Activated B cell treated with CpG ODN at 0.5 μM for 24 hours (primary cell): ENCODE results near the gene AMMECR1L. TPM values are rescaled to one million over a fixed set of nuclear protein-coding genes. Genes with fewer than 3 reads are reported as not detected.

Experiments
- ATAC-seq: fragments of 200-7000 bp; cut with Tn5 transposase; one replicate; pipeline ENCODE4 v1.10.0; 2021; ENCODE audit warnings: low read depth, mild to moderate bottlenecking, moderate library complexity
- CTCF ChIA-PET: fragments of 350-600 bp; sonication (Branson Sonifier 250); formaldehyde crosslinking; loops from one replicate; lab custom pipeline; 2021; ENCODE audit warnings: antibody characterized with exemption; lab: Charles Lee
- POLR2A ChIA-PET: fragments of 350-600 bp; sonication (Branson Sonifier 250); formaldehyde crosslinking; loops from one replicate; lab custom pipeline; 2021; ENCODE audit warnings: antibody characterized with exemption; lab: Charles Lee
- DNase-seq: peaks from one replicate; pipeline ENCODE4 v3.0.0; 2022
- H3K27ac Mint-ChIP-seq: one replicate; pipeline ENCODE4 v1.8.0; 2020; ENCODE audit warnings: mixed read lengths
- H3K27me3 Mint-ChIP-seq: one replicate; pipeline ENCODE4 v1.8.0; 2021; ENCODE audit warnings: mixed read lengths
- H3K36me3 Mint-ChIP-seq: one replicate; pipeline ENCODE4 v1.8.0; 2021; ENCODE audit warnings: low read depth, mixed read lengths
- H3K4me1 Mint-ChIP-seq: one replicate; pipeline ENCODE4 v1.8.0; 2021; ENCODE audit warnings: mixed read lengths
- H3K4me3 Mint-ChIP-seq: one replicate; pipeline ENCODE4 v1.8.0; 2020; ENCODE audit warnings: mild to moderate bottlenecking, mixed read lengths
- H3K9me3 Mint-ChIP-seq: one replicate; pipeline ENCODE4 v1.8.0; 2020; ENCODE audit warnings: mixed read lengths
- CTCF ChIP-seq: fragments of 200-600 bp; IDR thresholded peaks from one replicate; pipeline ENCODE4 v1.8.0; 2022; ENCODE audit warnings: antibody characterized with exemption, mild to moderate bottlenecking
- intact Hi-C: fragments of 100-400 bp; cut with micrococcal nuclease; formaldehyde crosslinking; loops from one replicate; pipeline ENCODE4 v1.15.1; 2024
- total RNA-seq: library from RNA; stranded (reverse); gene quantifications from 2 replicates; pipeline ENCODE4 v1.2.3, GENCODE V29; 2022

AMMECR1L gene
- total RNA-seq, 1 donor from 2014 or later = 14.9 TPM

DNA sequence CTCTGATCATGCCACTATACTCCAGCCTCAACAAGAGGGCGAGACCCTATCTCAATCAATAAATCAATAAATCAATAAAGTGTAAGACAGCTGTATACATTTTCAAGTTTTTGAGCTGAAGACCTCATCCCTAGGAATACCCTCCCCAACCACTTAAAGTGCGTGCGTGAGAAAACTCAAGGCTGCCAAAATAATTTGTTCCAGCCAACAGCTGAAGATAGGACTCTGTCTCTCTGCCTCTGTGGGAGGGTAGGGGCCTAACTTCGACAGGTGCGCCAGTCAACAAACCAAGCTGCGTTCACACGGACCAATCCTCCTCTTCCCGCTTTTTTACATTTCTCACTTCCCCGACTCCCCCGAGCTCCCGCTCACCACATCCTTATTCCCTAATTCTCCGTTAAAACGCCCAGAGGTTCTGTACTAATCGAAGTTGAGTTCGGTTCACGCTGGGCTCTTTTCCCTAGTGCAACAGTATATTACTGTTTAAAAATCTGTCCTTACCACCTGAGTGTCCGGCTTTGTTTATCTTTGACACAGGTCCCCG is 28.4 kb downstream of the AMMECR1L start:
- DNase-seq (no peak), ATAC-seq (no peak)
- Mint-ChIP-seq H3K27me3 (no peaks in the 10 kb centered on the region), H3K36me3 (peaks cover 21% of the 10 kb centered on the region), H3K4me3 (peak overlapping the region; percentile 88), H3K27ac (peak overlapping the region; percentile 64), H3K9me3 (no peaks in the 10 kb centered on the region), H3K4me1 (peaks cover 42% of the 10 kb centered on the region)
- TF ChIP-seq CTCF = no peak
- ChIA-PET POLR2A (interaction anchor here (0.5 to 1.7 kb wide), 9 partner anchors 9 to 266 kb away, joined by 3 to 8 read pairs (median 5); partner anchors contain the start of genes SFT2D3 and WDR33), CTCF (interaction anchor here (1.0 to 2.1 kb wide), 3 partner anchors 12 to 266 kb away, joined by 3 to 6 read pairs (median 3); partner anchors contain the start of gene WDR33)
- intact Hi-C loops = loop anchor here (1.0 to 10.0 kb wide), 4 partner anchors 60 to 563 kb away; partner anchors contain the start of gene ERCC3

DNA sequence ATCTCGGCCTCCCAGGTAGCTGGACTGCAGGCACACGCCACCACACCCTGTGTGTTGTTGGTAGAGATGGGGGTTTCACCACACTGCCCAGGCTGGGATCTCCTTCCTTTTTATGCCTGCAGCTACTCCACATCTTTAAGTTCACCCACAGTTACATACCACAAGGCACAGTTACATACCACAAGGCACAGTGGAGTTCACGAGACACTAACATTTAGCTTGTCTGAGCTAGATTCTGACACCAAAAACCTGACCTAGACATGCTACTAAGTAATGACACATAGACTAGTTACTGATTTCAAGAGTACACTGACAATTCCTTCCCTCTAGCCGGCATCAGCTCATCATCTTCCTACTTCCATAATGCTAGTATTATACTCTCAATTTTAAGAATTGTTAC is 32.1 kb downstream of the AMMECR1L start:
- Mint-ChIP-seq H3K4me3 (no peak overlapping the region), H3K27me3 (no peaks in the 10 kb centered on the region), H3K4me1 (peaks cover 34% of the 10 kb centered on the region), H3K27ac (no peak overlapping the region), H3K9me3 (no peaks in the 10 kb centered on the region), H3K36me3 (peaks cover 49% of the 10 kb centered on the region)
- no peak for TF ChIP-seq CTCF
- no peak for DNase-seq
- intact Hi-C loops = loop anchor here (10.0 kb wide), 2 partner anchors 259 to 559 kb away; partner anchors contain the start of gene ERCC3
- CTCF ChIA-PET = no interaction called here
- ATAC-seq = no peak
- POLR2A ChIA-PET = interaction anchor here (0.7 kb wide), 1 partner anchor 26 kb away, joined by 3 read pairs; no protein-coding TSS in a partner anchor

GRCh38 chr2:127852388-127852787 is 33.4 kb downstream of the AMMECR1L start:
- no peak for TF ChIP-seq CTCF
- ATAC-seq (no peak), DNase-seq (no peak)
- CTCF ChIA-PET = no interaction called here
- POLR2A ChIA-PET = interaction anchor here (0.7 kb wide), 1 partner anchor 261 kb away, joined by 3 read pairs; no protein-coding TSS in a partner anchor
- intact Hi-C loops = loop anchor here (10.0 kb wide), 2 partner anchors 258 to 558 kb away; partner anchors contain the start of gene ERCC3
- peaks cover 59% of the 10 kb centered on the region for H3K36me3 Mint-ChIP-seq
- no peaks in the 10 kb centered on the region for H3K27me3 Mint-ChIP-seq
- no peak overlapping the region for H3K4me3 Mint-ChIP-seq
- H3K27ac Mint-ChIP-seq = no peak overlapping the region
- H3K4me1 Mint-ChIP-seq = peaks cover 28% of the 10 kb centered on the region
- no peaks in the 10 kb centered on the region for H3K9me3 Mint-ChIP-seq

GRCh38 chr2:127847931-127848330 is 37.8 kb downstream of the AMMECR1L start:
- intact Hi-C loops = no loop called here
- no peak for TF ChIP-seq CTCF
- Mint-ChIP-seq H3K27me3 (no peaks in the 10 kb centered on the region), H3K36me3 (peaks cover 67% of the 10 kb centered on the region), H3K4me1 (no peaks in the 10 kb centered on the region), H3K27ac (no peak overlapping the region), H3K4me3 (no peak overlapping the region), H3K9me3 (no peaks in the 10 kb centered on the region)
- ATAC-seq = no peak
- DNase-seq = no peak
- CTCF ChIA-PET = no interaction called here
- POLR2A ChIA-PET = interaction anchor here (0.8 kb wide), 1 partner anchor 166 kb away, joined by 3 read pairs; no protein-coding TSS in a partner anchor

DNA sequence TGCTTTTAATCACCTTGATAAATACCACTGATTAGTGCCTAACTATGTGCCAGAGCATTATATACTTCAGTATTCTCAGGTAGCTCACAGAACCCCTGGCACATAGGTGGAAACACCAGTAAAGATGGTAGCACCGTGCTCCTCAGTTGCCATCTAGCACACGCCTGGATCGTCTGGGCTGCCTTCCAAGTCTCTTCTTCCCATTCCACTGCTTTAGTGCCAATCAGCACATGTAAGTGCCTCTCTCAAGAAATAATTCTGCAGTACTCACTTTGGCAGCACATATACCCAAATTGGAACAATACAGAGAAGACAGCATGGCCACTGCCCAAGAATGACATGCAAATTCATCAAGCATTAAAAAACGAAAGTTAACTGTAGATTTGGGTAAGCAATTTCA is 40.8 kb downstream of the AMMECR1L start:
- intact Hi-C loops = no loop called here
- peaks cover 45% of the 10 kb centered on the region for H3K36me3 Mint-ChIP-seq
- TF ChIP-seq CTCF = no peak

More for the DNA sequence above, 40.8 kb downstream of the AMMECR1L start:
- H3K9me3 Mint-ChIP-seq = no peaks in the 10 kb centered on the region
- no peaks in the 10 kb centered on the region for H3K27me3 Mint-ChIP-seq
- ChIA-PET POLR2A (no interaction called here), CTCF (interaction anchor here (0.9 kb wide), 1 partner anchor 13 kb away, joined by 3 read pairs; the partner anchor contains the start of gene POLR2D)
- H3K4me3 Mint-ChIP-seq = no peak overlapping the region
- DNase-seq = no peak
- no peak overlapping the region for H3K27ac Mint-ChIP-seq
- no peaks in the 10 kb centered on the region for H3K4me1 Mint-ChIP-seq
- ATAC-seq = no peak
